Bronchial epithelial cell (primary cell): ENCODE results near the gene AHI1. TPM values are rescaled to one million over a fixed set of nuclear protein-coding genes. Genes with fewer than 3 reads are reported as not detected.

Experiments used
- DNase-seq: peaks from one replicate; pipeline ENCODE4 v3.0.0-alpha.2; 2010; ENCODE audit warnings: low read depth
- FAIRE-seq: peaks from 2 replicates; lab custom pipeline; 2011; peaks lifted over from hg19 to GRCh38; lab: Jason Lieb, UNC
- H3K27me3 ChIP-seq: 2 replicates; pipeline ENCODE4 v1.5.1; 2011; ENCODE audit warnings: low read length; ENCODE audit not compliant: control insufficient read depth, insufficient read depth
- H3K36me3 ChIP-seq: 2 replicates; pipeline ENCODE4 v1.5.1; 2011; ENCODE audit warnings: low read length; ENCODE audit not compliant: control insufficient read depth, insufficient read depth
- H3K4me3 ChIP-seq: 2 replicates; pipeline ENCODE4 v1.5.1; 2011; ENCODE audit warnings: mild to moderate bottlenecking, low read depth, low read length, control low read depth
- total RNA-seq: library from RNA; depleted of rRNA; stranded (reverse); fragments of >200 nt; gene quantifications from 2 replicates; pipeline ENCODE4 v1.2.1, GENCODE V29; 2014
- TF ChIP-seq, protein P1 (sequence below): IDR thresholded peaks from 2 replicates; pipeline ENCODE4 v1.5.1; 2011; ENCODE audit warnings: mild to moderate bottlenecking, moderate library complexity, low read length, control low read depth, inconsistent platforms; ENCODE audit not compliant: insufficient read depth, severe bottlenecking

The AHI1 gene
- total RNA-seq, 1 donor from 2014 or later: 5.5 TPM

DNA sequence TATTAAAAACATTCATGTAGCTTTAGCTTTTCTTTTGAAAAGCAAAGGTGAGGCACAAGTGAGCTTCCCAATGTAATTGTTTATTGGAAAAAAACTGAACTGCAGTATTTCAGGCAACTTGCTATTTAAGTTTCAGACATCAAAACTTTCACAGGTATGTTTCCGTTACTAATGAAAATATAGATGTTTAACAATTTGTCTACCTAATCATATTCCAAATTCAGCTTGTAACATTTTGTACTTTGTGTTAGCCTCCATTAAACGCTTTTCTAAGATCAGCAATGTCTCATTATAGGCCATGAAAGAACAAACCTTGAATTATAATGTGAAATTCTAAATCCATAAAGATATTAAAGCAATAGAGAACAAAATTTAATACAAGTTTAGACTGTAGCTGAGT is 69.5 kb downstream of the AHI1 start:
- TF ChIP-seq, protein P1, sequence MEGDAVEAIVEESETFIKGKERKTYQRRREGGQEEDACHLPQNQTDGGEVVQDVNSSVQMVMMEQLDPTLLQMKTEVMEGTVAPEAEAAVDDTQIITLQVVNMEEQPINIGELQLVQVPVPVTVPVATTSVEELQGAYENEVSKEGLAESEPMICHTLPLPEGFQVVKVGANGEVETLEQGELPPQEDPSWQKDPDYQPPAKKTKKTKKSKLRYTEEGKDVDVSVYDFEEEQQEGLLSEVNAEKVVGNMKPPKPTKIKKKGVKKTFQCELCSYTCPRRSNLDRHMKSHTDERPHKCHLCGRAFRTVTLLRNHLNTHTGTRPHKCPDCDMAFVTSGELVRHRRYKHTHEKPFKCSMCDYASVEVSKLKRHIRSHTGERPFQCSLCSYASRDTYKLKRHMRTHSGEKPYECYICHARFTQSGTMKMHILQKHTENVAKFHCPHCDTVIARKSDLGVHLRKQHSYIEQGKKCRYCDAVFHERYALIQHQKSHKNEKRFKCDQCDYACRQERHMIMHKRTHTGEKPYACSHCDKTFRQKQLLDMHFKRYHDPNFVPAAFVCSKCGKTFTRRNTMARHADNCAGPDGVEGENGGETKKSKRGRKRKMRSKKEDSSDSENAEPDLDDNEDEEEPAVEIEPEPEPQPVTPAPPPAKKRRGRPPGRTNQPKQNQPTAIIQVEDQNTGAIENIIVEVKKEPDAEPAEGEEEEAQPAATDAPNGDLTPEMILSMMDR: no peak
- no peaks in the 10 kb centered on the region for H3K27me3 ChIP-seq
- no peak overlapping the region for H3K4me3 ChIP-seq
- no peaks in the 10 kb centered on the region for H3K36me3 ChIP-seq
- FAIRE-seq: no peak
- DNase-seq: no peak

DNA sequence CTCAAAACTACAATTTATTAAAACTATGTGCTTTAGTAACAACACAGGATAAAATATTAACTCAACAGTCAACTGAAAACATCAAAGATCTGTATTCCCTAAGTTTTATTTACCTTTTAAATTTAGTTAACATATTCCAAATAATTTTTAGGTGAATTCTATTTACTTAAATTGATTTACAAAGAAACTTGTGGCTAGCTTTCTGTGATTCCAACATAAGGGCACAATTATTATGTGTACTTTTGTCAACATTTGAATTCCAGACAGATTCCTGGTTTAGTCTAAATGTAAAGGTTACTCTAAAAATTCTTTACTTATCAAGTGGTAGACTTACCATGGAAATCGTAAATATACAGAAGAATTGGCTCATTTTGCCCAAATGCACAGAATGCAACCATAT is 70.7 kb downstream of the AHI1 start:
- FAIRE-seq (no peak), DNase-seq (no peak)
- TF ChIP-seq, protein P1: no peak
- H3K27me3 ChIP-seq: no peaks in the 10 kb centered on the region
- no peaks in the 10 kb centered on the region for H3K36me3 ChIP-seq
- H3K4me3 ChIP-seq: no peak overlapping the region

DNA sequence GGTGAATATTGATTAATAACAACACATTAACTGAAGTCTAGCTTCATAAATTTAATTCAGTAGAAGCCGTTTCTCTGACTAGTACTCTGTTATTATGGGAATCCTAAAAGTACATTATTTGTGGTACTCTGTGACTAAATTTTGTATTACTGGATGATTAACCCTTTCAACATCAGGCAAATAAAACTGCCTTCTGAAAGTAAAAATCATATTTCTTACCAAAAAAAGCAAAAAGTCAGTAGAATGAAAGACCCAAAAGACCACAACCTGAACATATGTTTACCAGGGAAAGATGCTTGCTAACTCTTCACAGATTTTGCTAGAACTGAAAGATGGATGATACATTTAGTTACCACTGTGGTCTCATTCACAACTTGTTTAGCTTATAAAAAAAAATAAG is 73.2 kb downstream of the AHI1 start:
- no peak overlapping the region for H3K4me3 ChIP-seq
- TF ChIP-seq, protein P1: no peak
- DNase-seq: no peak
- no peak for FAIRE-seq
- H3K27me3 ChIP-seq: no peaks in the 10 kb centered on the region
- H3K36me3 ChIP-seq: no peaks in the 10 kb centered on the region

DNA sequence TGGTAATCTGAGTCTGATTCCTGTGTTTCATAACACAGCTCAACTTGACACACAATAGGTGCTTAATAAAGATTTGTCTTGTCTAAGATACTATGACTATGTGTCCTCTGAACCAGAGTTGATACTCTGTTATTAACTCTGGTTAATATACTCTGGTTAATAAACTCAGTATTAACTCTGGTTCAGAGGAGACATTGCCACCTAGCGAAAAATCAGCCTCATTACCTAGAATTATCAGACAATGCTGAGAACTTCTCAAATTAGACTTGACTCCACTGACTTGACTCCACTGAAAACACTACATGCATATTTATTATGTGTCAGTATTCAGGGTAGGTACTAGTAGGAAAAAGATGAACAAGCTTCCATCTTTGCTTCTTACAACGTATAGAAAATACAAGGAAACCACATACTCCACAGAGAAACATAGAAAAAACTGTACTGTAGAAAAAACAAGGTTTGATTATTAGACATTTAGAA is 73.9 kb downstream of the AHI1 start:
- H3K27me3 ChIP-seq: no peaks in the 10 kb centered on the region
- TF ChIP-seq, protein P1: peak; percentile 52
- H3K4me3 ChIP-seq: no peak overlapping the region
- no peaks in the 10 kb centered on the region for H3K36me3 ChIP-seq
- DNase-seq: peak; percentile 54
- FAIRE-seq: no peak

DNA sequence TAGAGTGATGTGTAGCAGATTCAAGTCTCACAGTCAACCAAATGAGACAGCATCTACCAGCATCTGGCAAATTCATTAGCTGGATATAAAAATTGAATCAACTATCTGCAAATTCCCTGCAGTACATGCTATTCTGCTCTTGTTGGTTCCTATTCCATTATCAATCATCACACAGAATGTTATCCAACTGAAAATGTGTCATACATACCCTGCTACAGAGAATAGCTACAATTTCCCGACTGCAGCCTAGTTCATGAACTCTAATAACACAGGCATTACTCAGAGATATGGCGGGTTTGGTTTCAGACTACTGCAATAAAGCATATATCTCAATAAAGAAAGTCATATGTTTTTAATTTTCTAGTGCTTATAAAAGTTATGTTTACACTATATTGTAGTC is 78.4 kb downstream of the AHI1 start:
- no peak for FAIRE-seq
- no peaks in the 10 kb centered on the region for H3K27me3 ChIP-seq
- no peaks in the 10 kb centered on the region for H3K36me3 ChIP-seq
- peak; percentile 20 for DNase-seq
- no peak overlapping the region for H3K4me3 ChIP-seq
- TF ChIP-seq, protein P1: no peak
